Kidney capillary endothelial cell (primary cell): Measurements from ENCODE around the gene SERPINH1.

Experiments
- DNase-seq: peaks from one replicate; pipeline ENCODE4 v3.0.0-alpha.2; 2018; ENCODE audit warnings: low spot score

The SERPINH1 gene

DNA sequence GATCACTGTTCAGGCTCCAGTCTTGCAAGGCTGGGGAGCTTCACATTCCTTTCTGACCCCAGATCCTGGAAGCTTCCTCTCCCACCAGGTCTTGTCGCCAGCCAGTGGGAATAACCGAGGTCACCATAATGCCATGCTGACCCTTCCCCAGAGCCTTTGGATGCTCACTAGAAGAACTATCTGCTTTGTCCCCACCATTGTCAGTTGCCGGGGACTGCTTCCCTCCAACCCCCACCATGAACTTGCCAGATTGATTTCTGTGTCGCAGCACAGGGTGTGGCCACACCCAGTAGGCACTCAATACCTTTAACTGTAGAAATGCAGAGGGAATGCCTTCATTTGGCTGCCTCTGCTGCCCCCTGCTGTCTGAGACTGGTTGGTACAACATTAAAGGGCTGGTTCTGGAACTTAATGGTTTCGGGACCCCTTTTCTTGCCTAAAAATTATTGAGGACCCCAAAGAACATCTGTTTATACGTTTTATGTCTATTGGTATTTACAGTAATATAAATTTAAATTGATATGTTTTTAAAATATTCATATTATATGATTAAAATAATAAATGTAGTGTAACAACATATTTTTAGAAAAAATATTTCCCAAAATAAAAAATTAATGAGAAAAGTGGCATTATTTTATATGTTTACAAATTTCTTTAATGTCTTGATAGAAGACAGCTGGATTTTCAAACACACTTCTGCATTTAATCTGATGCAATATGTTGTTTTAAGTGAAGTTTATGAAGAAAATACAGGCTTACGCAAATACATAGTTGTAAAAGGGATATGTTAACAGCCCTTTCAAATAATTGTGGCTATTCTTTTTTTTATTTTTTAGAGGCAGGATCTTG lies 29.6 kb upstream of the SERPINH1 start:
- DNase-seq = peak; percentile 63

DNA sequence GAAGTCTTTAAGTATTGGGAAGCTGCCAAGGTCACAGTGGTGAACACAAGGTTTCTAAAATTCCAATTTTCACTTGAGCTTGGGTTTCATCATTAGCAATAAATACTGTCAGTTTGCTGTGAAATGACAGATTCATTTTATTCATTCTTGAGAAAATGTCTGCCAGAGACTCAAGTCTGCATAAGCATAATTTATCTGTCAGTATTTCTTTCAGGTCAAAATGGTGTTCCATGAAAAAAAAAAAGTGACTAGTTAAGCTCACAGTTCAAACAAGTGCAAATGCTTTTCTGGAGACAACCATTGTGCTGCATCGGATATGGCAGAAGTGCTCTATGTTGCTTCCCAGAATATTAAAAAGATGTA lies 28.2 kb upstream of the SERPINH1 start:
- no peak for DNase-seq

DNA sequence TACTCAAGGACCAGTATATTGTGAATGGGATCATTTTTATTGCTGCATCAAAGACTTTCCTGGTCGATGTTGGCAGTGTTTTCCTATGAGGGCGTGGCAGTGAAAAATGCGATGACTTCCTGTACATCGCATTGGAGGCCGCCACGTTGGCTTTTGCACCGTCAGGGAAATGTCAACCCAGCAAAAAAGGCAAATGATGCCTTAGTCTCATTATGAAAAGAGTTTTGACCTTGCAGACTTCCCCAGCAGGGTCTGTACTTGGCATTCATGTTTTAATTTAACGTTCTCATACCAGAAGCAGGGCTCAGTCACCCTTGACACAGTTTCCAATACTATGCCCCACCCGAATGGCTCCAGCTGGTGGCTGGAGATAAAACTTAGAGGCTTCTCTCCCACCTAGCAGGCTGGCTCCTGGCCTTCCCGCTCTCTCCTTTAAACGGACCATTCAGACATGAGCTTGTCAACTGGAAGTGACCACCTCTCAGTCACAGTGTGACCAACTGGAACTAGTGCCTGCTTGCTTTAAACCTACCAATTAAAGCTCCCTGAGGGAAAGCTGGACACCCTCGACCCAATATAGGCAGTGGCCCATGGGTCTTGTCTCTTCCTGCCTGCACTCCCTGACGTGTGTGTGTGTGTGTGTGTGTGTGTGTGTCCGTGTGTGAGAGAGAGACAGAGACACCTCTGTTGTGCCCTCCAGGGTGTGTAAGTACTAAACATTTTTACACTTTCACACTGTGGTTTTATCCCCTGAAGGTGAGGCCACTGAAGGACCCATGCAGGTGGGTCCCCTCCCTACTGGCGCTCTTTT lies 27.6 kb upstream of the SERPINH1 start:
- no peak for DNase-seq

DNA sequence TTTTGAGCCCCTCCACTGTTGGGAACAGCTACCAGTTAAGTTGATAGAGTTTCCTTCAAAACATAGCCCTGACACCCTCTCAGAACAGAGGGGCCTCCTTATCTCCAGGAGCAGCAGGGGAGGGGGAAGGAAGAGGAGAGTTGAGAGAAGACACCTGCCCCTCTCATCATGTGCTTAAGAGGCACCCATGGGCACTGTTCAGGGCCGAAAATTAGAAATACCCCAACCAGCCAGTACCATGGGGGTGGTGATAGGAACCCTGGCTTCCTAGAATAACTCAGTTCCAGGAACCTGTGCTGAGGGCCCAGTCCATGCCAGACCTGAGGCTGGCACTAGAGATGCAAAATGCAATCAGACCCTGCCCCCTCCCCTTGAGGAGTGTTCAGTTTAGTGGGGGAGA lies 27.0 kb upstream of the SERPINH1 start:
- DNase-seq = no peak

DNA sequence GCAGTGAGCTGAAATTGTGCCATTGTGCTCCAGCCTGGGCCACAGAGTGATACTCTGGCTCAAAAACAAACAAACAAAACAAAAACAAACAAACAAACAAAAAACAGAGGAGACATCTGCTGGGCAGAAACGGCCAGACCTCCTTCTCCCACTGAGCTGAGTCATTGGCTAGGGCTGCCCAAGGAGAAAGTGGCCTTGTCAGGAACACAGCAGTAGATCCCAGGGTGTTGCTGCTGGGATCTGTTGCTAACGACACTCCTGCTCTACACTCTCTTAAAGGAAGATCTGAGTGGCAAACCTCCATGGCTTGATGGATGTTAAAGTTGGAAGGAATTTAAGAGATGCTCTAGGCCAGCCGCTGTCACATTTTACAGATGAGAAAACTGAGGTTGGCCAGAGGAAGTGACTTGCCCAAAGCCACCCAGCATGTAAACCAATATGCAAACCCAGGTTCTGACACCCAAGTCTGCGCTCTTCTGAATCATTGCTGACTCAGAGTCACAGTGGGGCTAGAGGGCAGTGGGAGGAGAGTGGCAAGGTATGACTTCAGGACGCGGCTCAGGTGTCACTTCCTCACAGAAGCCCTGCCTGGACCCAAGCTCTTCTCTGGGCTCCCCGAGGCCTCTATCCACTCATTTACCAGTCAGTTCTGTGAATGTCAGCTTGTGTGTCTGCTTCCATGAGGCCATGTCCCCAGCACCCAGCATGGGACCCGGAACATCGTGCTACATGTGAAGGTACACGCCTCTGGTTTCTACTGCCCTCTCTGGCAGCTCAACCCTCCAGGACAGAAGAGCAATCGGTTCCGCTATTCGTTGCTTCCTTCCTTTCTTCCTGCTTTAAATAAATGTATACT lies 25.0 kb upstream of the SERPINH1 start:
- DNase-seq = no peak

DNA sequence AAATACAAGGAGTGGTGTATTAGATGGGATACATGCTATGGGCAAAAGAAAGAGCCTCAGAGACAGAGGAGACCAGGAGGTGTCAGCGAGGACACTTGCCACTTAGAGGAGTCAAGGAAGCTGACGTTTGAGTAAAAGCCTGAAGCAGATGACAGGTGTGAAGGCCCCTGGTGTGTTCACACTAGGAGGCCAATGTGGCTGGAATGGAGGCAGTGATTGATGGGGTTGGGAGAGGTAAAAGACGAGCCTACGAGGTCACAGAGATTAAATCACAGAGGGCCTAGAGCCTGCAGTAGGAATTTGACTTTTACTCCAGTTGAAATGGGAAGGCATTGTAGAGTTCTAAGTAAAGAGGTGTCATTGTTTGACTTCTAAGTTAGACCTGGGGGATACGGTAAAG lies 24.3 kb upstream of the SERPINH1 start:
- DNase-seq = no peak

DNA sequence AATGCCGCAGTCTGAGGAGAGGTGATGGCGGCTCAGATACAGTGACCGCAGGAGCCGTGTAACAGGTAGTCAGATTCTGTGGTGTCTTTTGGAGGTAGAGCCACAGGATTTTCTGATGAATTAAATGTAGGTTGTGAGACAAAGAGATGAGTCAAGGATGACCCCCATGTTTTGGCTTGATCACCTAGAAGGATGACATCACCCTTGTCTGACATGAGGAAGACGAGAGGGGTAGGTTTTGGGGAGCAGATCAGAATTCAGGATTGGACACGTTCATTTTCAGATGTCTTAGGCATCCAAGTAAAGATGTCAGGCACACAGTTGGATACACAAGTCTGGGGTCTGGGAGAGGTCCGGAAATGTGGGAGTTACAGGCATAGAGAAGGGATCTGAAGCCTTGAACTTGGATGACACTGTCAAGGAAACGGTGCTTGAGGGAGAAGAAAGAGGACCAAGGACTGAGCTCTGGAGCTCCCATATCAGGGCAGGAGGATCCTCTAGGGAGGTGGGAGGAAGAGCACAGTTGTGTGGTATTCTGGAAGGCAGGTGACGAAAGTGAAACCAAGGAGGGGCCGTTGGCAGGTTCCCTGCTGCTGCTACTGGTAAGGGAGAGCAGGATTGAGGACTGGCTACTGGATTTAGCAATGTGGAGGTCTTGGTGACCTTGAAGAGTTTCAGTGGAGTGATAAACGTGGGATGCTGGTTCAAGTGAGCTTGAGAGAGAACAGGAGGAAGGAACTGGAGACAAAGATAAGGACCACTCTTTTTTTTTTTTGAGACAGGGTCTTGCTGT lies 23.7 kb upstream of the SERPINH1 start:
- DNase-seq = no peak

DNA sequence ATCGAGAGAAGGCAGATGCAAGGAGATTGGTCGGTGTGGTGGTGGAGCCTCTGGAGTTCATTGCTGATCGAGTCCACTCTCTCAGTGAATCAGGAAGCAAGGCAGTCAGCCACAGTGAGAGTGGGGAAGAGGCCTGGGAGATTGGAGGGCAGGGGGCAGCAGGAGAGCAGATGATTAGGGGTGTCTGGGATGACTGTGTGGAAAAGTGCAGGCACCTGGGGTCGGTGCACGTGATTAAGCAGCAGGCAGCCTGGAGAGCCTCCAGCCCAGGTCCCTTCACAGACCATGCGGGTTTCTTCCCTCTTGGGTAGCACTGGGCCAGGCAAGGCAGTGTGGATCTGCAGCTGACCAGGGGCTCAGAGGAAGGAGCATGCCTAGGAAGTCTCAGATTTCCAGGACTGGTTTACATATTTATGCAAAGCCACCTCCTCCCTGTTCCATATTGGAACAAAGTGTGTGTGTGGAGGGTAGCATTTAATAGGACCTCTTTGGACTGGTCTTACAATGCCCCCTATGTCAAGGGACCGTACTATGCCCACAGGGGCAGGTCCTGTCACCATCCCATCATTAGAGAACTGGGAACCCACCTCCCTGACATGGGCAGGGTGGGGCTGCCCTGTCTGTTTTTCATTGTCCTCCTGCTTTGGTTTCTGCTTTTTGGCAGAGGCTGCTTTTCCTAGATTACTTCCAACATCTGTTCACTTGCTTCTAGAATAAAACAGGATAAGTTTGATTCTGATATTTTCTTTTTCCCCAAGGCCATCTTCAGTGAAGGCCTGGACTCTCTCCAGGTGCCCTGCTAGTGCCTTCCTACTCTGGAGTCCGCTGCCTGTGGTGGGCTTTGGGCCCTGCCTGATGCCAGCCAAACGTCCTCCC lies 22.4 kb upstream of the SERPINH1 start:
- no peak for DNase-seq

DNA sequence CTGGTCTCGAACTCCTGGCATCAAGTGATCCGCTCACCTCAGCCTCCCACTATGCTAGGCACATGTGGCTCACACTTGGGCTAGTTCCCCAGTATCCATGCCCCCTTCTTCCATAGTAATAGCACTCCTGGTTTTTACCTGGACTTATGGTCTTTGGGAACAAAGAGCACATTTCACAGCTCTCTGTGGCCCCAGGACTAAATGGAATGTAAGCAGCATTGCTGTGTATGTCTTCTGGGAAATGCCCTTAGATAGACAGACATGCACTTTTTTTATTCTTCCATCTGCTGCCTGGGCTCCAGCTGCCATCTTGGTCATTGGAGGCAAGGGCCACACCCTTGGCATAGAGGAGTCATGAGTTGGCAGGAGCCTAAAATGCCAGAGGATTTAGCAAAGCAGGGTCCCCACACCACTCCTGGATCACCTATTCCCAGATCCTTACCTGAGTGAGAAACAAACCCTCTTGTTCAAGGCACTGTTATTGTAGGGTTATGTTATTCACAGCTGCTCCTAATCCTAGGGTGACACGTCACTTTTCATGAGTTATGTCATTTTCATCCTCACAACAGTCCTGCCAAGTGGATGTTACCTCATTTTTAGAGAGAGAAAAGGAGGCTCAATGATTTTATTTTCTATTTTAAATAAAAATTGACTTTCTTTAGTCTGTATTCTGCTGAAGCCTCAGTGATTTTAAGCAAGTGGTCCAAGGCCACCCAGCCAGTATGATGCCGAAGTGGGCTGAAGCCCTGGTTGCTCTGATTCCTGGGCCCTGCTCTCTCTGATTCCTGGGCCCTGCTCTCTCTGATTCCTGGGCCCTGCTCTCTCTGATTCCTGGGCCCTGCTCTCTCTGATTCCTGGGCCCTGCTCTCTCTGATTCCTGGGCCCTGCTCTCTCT lies 20.6 kb upstream of the SERPINH1 start:
- DNase-seq = no peak

DNA sequence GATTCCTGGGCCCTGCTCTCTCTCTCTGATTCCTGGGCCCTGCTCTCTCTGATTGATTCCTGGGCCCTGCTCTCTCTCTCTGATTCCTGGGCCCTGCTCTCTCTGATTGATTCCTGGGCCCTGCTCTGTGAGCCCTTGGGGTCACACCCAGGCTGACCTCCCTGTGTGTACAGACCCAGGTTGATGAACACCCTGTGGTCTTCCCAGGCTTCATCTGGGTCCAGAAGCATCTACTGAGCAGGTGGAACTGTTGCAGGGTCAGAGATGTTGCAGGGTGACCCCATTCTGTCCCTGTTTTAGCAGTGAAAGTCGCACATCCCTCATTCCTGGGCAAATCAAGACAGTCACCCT lies 20.0 kb upstream of the SERPINH1 start:
- DNase-seq = no peak

DNA sequence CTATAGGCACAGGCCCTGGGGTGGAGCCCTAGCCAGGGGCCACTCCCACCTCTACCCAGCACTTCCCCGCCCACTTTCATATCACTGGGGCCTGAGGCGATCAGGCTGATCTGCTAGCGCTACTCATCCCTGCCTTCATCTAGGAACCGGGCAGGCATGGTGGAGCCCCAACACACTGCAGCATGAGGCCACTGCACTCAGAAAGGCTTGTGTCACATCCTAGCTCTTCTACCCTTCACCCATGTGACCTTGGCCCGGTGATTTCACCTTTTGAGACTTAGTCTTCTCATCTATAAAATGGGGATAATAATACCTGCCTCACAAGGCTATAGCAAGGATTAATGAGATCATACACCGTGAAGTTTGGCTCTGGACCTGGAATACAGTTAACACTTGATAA lies 18.2 kb upstream of the SERPINH1 start:
- DNase-seq = no peak

DNA sequence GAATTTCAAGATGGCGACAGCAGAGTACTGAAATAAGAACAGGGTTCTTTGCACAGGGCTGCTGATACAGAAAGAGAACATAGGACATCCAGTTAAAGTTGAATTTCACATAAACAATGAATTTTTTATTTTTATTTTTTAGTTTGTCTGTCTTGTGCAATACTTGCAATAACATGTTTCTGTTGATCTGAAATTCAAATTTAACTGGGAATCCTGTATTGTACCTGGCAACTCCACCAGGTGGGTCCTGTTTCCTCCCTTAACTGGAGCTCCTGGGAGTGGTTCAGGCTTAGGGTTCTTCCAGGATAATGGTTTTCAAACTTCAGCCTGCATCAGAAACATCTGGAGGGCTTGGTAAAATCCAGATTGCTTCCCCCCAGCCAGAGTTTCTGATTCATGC lies 14.9 kb upstream of the SERPINH1 start:
- no peak for DNase-seq

DNA sequence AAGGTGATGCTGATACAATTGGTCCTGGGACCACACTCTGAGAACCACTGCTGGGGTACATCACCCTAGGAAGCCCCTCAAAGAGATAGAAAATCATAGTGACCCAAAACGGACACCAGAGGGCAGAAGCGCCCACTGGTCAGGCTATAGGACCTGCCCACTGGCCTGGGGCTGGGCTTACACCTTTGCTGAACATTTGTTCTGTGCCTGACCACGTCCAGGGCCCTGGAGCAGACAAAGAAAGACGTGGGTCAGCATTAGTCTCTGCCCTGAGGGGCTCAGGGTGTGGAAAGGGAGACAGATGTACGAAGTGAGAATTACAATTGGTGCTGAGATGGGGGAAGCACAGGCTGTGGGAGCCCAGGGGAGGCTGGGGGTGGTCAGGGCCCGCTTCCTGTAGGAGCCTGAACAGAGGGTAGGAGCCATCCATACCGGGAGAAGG lies 14.4 kb upstream of the SERPINH1 start:
- DNase-seq = no peak

DNA sequence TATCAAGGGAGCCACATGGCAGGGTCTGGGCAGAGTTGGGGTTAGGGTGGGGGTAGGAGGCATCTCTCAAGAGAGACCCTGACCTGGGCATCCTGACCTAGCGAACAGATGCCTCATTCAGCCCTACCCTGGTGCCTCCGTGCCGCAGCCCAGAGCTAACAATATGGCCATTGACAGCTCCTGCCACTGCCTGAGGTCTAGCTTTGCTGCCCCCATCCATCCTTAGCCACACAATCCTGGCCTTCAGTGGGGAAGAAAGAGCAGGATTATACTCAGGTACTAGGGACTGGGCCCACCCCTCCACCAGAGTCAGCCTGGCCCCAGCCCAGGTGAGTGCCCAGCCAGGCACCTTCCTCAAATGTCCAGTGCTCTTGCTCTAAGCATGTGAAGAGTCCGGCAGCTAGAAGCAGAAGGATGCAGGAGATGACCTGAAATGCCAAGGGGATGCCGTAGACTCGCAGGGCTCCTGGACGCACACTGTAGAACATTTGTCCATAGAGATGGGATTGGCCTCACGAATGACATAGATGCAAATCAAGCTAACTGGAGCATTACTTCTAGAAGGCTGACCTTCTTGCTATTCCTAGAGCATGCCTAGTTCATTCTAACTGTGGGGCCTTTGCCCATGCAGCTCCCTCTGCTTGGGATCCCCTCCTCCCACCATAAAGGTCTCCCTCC lies 13.3 kb upstream of the SERPINH1 start:
- DNase-seq = no peak

DNA sequence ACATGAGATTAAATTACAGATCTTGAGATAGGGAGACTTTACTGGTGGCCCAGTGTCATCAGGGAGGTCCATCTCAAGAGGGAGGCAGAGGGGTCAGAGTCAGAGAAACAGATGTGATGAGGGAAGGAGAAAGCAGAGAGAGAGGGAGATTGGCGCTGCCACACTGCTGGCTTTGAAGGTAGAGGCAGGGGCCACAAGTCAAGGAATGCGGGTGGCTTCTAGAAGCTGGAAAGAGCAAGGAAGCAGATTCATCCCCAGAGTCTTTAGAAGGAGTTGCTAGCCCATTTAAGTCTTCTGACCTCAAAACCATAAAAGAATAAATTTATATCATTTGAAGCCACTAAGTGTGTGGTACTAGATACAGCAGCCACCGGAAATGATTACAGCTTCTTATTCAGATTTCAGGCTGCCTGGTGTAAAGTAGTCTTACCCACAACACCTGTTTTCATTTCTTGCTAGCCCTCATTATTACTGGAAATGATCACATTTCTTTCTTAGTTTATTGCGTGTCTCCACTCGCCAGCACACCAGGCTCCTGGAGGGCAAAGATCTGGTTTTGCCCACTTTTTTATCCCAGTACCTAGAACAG lies 12.6 kb upstream of the SERPINH1 start:
- no peak for DNase-seq

DNA sequence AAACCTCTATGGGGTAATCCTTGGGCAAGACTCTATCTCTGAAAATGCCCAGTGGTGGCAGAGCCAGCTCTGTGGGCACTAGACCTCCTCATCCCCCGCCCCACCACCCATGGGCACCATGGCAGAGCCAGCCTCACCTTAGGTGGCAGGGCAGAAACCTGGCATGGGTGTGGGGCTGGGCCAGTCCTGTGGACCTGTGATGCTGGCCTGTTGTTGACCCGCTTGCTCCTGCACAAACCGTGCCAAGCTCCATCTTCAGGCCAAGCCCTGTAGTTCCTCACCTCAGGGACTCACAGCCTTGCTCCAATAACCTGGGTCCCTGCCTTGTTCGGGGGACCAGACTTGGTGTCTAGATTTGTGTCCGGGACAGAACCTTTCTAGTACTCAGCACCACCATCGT lies 8.9 kb upstream of the SERPINH1 start:
- no peak for DNase-seq

DNA sequence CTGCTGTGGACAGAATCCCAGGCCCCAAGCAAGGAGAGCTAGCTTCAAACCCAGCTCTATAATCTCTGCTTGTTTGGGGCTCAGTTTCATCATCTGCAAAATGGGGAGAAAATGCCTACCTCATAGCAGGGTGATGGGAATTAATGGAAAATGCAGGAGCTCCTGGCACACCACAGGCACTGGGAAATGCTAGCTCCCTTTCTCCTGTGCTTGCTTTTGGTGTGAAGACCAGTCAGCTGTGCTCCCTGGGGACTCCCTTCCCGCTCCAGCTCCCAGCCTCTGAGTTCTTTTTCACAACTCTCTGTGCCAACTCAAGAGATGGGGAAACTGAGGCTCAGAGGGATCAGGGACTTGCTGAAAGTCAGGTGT lies 8.2 kb upstream of the SERPINH1 start:
- DNase-seq = no peak

DNA sequence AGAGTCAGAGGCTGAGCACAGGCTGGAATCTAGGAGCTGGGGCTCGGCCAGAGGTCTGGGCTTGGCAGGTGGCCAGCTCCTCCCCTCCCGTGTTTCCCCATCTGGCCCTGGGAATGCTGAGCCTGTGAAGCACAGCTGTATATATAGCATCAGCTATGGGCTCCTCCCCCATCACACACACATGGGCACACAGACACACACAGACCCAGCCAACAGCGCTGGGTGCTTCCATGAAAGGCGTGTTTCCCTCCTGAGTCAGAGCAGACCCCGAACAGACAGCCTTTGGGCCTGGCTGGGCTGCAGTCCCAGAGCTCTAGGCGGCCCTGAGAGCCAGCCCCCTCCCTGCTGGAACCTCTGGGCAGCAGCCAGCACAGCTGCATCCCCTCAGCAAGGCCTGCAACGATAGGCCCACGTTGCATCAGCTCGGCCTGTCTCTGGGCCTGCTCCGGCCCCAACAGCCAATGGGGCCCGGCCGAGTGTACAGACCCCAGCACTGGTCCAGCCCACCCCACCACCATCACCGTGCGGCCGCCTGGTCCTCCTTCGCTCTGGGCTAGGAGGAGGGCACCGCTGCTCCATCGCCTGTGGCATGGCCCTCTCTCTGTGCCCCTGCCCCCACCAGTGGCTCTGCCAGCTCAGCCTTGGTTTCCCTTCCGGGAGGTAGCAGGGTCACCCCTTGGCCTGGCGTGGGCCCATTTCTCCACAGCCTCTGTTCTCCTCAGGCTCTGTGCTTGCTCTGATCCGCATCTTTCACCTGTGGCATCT lies 7.6 kb upstream of the SERPINH1 start:
- DNase-seq = peak; percentile 89
